Measurements from ENCODE around the gene NFIB.

The NFIB gene

DNA sequence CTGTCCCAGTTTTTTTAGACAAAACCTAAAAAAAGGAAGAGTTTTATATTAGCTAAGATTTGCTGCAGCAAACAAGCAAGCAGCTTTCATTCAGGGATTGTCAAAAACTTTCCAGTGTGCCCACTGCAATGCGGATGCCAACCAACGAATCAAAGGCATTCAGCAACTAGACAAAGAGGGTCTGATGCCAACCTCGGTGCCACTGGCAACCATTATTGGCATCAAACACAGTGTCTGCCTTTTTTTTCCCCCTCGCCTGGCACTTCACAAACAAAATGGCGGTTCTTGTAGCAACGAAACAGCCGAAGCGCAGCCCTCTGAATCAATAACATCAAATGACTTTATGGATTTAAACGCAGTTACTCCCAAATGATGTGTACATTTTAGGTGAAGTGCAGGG is 10.4 kb downstream of the NFIB start:
- Mint-ChIP-seq H3K36me3 (ENCODE audit: low read depth) (peaks cover 8% of the 10 kb centered on the region), H3K4me3 (no peak overlapping the region), H3K9me3 (no peaks in the 10 kb centered on the region), H3K27ac (no peak overlapping the region), H3K4me1 (peaks cover 23% of the 10 kb centered on the region), H3K27me3 (ENCODE audit: low read depth, poor library complexity) (peaks cover 29% of the 10 kb centered on the region)
- TF ChIP-seq, protein P1, sequence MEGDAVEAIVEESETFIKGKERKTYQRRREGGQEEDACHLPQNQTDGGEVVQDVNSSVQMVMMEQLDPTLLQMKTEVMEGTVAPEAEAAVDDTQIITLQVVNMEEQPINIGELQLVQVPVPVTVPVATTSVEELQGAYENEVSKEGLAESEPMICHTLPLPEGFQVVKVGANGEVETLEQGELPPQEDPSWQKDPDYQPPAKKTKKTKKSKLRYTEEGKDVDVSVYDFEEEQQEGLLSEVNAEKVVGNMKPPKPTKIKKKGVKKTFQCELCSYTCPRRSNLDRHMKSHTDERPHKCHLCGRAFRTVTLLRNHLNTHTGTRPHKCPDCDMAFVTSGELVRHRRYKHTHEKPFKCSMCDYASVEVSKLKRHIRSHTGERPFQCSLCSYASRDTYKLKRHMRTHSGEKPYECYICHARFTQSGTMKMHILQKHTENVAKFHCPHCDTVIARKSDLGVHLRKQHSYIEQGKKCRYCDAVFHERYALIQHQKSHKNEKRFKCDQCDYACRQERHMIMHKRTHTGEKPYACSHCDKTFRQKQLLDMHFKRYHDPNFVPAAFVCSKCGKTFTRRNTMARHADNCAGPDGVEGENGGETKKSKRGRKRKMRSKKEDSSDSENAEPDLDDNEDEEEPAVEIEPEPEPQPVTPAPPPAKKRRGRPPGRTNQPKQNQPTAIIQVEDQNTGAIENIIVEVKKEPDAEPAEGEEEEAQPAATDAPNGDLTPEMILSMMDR (IDR thresholded peaks at IDR 0.05), result no peak
- no peak for DNase-seq

DNA sequence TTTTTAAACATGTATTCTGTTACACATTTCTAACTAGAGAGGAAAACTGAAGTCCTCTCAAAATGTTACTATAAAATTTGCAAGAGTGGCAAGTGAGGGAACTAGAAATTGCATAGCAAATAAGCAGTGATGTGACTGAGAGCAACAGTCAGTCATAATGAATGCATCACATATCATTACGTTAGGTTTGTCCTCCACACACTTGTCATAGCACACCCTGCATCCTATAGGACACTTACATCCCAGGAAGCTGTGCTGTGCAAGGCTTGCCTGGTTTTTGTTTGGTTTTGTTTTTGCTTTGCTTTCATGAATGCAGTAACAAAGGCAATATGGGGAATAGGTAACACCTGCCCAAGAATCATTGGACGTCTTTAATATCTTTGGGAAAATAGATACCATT is 10.8 kb downstream of the NFIB start:
- TF ChIP-seq, protein P1 (IDR thresholded peaks at IDR 0.05), result no peak
- DNase-seq, result no peak
- Mint-ChIP-seq H3K9me3 (no peaks in the 10 kb centered on the region), H3K4me1 (peaks cover 28% of the 10 kb centered on the region), H3K36me3 (ENCODE audit: low read depth) (peaks cover 8% of the 10 kb centered on the region), H3K27me3 (ENCODE audit: low read depth, poor library complexity) (peaks cover 25% of the 10 kb centered on the region), H3K4me3 (no peak overlapping the region), H3K27ac (no peak overlapping the region)

DNA sequence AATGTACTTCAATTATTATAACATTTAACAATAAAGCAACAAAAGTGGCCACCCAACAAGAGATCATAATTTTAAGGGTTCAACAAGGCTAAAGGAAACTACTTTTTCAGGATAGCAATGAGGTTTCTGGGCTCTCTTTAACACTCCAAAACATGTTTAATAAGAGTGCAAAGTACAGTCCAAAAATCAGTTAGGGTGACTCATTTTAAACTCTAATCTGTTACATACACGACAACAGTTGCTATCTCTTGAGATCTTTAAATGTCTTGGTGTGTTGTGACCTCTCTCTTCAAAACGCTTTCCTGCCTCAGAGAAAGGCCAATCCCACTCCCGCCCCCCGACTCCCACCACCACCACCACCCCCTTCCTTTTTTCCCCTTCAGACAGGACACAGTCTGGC is 11.5 kb downstream of the NFIB start:
- no peak overlapping the region for H3K4me3 Mint-ChIP-seq
- H3K36me3 Mint-ChIP-seq (ENCODE audit: low read depth), result peaks cover 8% of the 10 kb centered on the region
- DNase-seq, result no peak
- peaks cover 34% of the 10 kb centered on the region for H3K4me1 Mint-ChIP-seq
- H3K9me3 Mint-ChIP-seq, result no peaks in the 10 kb centered on the region
- H3K27me3 Mint-ChIP-seq (ENCODE audit: low read depth, poor library complexity), result peaks cover 19% of the 10 kb centered on the region
- no peak overlapping the region for H3K27ac Mint-ChIP-seq
- TF ChIP-seq, protein P1 (IDR thresholded peaks at IDR 0.05), result no peak

DNA sequence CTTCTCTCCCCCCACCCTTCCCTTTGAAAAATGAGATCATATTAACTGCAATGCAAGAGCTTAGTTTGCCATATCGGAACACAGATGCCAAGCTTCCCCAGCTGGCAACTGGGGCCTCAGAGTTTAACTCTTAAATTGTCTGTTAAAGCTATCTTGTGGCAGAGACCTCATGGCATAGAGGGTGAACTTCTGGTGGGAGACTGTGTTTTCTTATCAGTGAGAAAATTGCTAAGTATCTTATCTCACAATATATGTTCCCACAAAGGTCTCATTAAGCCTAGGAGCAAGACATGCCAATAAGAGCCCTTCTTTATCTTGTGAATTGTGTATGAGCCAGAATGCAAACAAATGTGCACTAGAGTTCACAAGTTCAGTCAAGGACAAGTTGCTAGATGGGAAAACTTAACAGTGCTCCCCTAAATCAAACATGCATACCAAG is 12.3 kb downstream of the NFIB start:
- H3K27me3 Mint-ChIP-seq (ENCODE audit: low read depth, poor library complexity), result peaks cover 13% of the 10 kb centered on the region
- no peak overlapping the region for H3K27ac Mint-ChIP-seq
- no peaks in the 10 kb centered on the region for H3K9me3 Mint-ChIP-seq
- no peak overlapping the region for H3K4me3 Mint-ChIP-seq
- TF ChIP-seq, protein P1 (IDR thresholded peaks at IDR 0.05), result no peak
- no peaks in the 10 kb centered on the region for H3K36me3 Mint-ChIP-seq (ENCODE audit: low read depth)
- no peak for DNase-seq
- H3K4me1 Mint-ChIP-seq, result peaks cover 42% of the 10 kb centered on the region

DNA sequence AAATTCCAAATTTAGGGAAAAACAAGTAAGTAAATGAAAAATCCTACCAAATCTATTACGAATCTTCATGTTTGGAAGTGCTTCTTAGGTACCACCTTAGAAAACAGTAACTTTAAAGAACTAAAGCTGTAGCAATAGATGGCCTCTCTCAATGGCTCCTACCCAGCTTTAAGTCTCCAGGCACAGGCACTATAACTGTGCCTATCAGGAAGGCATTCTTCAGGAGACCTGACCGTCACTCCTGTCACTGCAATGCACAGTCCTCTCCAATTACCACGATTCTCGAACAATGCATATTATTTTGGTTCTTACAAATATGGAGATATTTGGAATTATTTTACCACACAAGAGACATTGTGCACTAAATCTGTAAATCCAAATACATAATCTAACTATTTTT is 12.9 kb downstream of the NFIB start:
- Mint-ChIP-seq H3K27me3 (ENCODE audit: low read depth, poor library complexity) (peaks cover 16% of the 10 kb centered on the region), H3K4me3 (no peak overlapping the region), H3K36me3 (ENCODE audit: low read depth) (no peaks in the 10 kb centered on the region), H3K9me3 (no peaks in the 10 kb centered on the region), H3K4me1 (peaks cover 42% of the 10 kb centered on the region), H3K27ac (no peak overlapping the region)
- TF ChIP-seq, protein P1 (IDR thresholded peaks at IDR 0.05), result no peak
- DNase-seq, result no peak

DNA sequence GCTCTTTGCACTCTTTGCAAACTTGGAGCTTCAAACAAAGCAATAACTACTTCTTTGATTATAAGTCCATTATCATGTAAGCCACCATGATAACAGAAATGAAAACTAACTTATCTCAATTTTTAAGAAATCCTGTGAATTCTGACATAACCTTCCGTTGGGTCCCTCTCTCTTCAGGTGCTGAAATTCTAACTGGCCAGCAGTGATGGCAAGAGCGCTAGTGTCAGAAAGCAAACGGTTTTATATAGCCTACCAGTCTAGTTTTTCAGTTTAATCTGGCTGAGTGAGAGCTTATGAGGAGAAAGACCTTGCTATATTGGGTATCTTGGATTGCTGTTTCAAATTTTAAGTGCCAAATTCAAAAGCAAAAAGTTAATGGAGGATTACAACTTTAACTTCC is 13.4 kb downstream of the NFIB start:
- H3K4me3 Mint-ChIP-seq, result no peak overlapping the region
- peaks cover 16% of the 10 kb centered on the region for H3K27me3 Mint-ChIP-seq (ENCODE audit: low read depth, poor library complexity)
- TF ChIP-seq, protein P1 (IDR thresholded peaks at IDR 0.05), result no peak
- peaks cover 42% of the 10 kb centered on the region for H3K4me1 Mint-ChIP-seq
- H3K36me3 Mint-ChIP-seq (ENCODE audit: low read depth), result no peaks in the 10 kb centered on the region
- DNase-seq, result no peak
- peaks cover 3% of the 10 kb centered on the region for H3K9me3 Mint-ChIP-seq
- H3K27ac Mint-ChIP-seq, result no peak overlapping the region
